Measurements from ENCODE around the gene SMAD3.

SMAD3 gene

GRCh38 chr15:67168694-67169093 is 103.3 kb downstream of the SMAD3 start:
- Histone ChIP-seq H4K20me1 (ENCODE audit: insufficient read depth, low read length) (no peaks in the 10 kb centered on the region), H3K36me3 (ENCODE audit: insufficient read depth, low read length) (no peaks in the 10 kb centered on the region), H2AFZ (ENCODE audit: low read depth, low read length) (no peak overlapping the region), H3K9ac (ENCODE audit: low read depth, low read length) (no peak overlapping the region), H3K27ac (ENCODE audit: low read length) (no peak overlapping the region), H3K9me3 (ENCODE audit: insufficient read depth, low read length, severe bottlenecking) (no peaks in the 10 kb centered on the region), H3K4me2 (ENCODE audit: insufficient read depth, low read length) (no peak overlapping the region), H3K4me3 (ENCODE audit: low read depth in 1 of 2, low read length in 2 of 2) (no peak overlapping the region), H3K4me1 (ENCODE audit: insufficient read depth, low read length) (no peaks in the 10 kb centered on the region), H3K79me2 (ENCODE audit: insufficient read depth, low read length) (no peaks in the 10 kb centered on the region), H3K27me3 (ENCODE audit: insufficient read depth, low read length, poor library complexity) (peaks cover 3% of the 10 kb centered on the region)
- DNase-seq = no peak
- TF ChIP-seq CTCF (IDR thresholded peaks at IDR 0.05; ENCODE audit: borderline replicate concordance, extremely low read depth, low read length, poor library complexity, severe bottlenecking) (no peak), EZH2 (IDR thresholded peaks at IDR 0.05; ENCODE audit: borderline replicate concordance, low read depth, low read length, severe bottlenecking) (no peak)
- ATAC-seq (ENCODE audit: insufficient read depth, low read depth) = no peak

- Histone ChIP-seq H3K79me2 (ENCODE audit: insufficient read depth, low read length) (no peaks in the 10 kb centered on the region), H3K9me3 (ENCODE audit: insufficient read depth, low read length, severe bottlenecking) (no peaks in the 10 kb centered on the region), H3K36me3 (ENCODE audit: insufficient read depth, low read length) (no peaks in the 10 kb centered on the region), H2AFZ (ENCODE audit: low read depth, low read length) (no peak overlapping the region), H3K4me3 (ENCODE audit: low read depth in 1 of 2, low read length in 2 of 2) (no peak overlapping the region), H3K4me2 (ENCODE audit: insufficient read depth, low read length) (no peak overlapping the region), H4K20me1 (ENCODE audit: insufficient read depth, low read length) (no peaks in the 10 kb centered on the region), H3K9ac (ENCODE audit: low read depth, low read length) (no peak overlapping the region), H3K27ac (ENCODE audit: low read length) (no peak overlapping the region), H3K4me1 (ENCODE audit: insufficient read depth, low read length) (no peaks in the 10 kb centered on the region), H3K27me3 (ENCODE audit: insufficient read depth, low read length, poor library complexity) (peaks cover 3% of the 10 kb centered on the region)
- TF ChIP-seq EZH2 (IDR thresholded peaks at IDR 0.05; ENCODE audit: borderline replicate concordance, low read depth, low read length, severe bottlenecking) (no peak), CTCF (IDR thresholded peaks at IDR 0.05; ENCODE audit: borderline replicate concordance, extremely low read depth, low read length, poor library complexity, severe bottlenecking) (no peak)
- DNase-seq (no peak), ATAC-seq (ENCODE audit: insufficient read depth, low read depth) (no peak)
Observed at GRCh38 chr15:67170143-67170925, 104.9 kb downstream of the SMAD3 start.

GRCh38 chr15:67171471-67171870 is 106.1 kb downstream of the SMAD3 start:
- Histone ChIP-seq H3K4me1 (ENCODE audit: insufficient read depth, low read length) (no peaks in the 10 kb centered on the region), H3K79me2 (ENCODE audit: insufficient read depth, low read length) (no peaks in the 10 kb centered on the region), H4K20me1 (ENCODE audit: insufficient read depth, low read length) (no peaks in the 10 kb centered on the region), H3K4me3 (ENCODE audit: low read depth in 1 of 2, low read length in 2 of 2) (no peak overlapping the region), H3K27me3 (ENCODE audit: insufficient read depth, low read length, poor library complexity) (peaks cover 9% of the 10 kb centered on the region), H3K9me3 (ENCODE audit: insufficient read depth, low read length, severe bottlenecking) (no peaks in the 10 kb centered on the region), H3K4me2 (ENCODE audit: insufficient read depth, low read length) (no peak overlapping the region), H3K36me3 (ENCODE audit: insufficient read depth, low read length) (no peaks in the 10 kb centered on the region), H3K9ac (ENCODE audit: low read depth, low read length) (no peak overlapping the region), H3K27ac (ENCODE audit: low read length) (no peak overlapping the region), H2AFZ (ENCODE audit: low read depth, low read length) (no peak overlapping the region)
- no peak for TF ChIP-seq CTCF (IDR thresholded peaks at IDR 0.05; ENCODE audit: borderline replicate concordance, extremely low read depth, low read length, poor library complexity, severe bottlenecking)
- TF ChIP-seq EZH2 (IDR thresholded peaks at IDR 0.05; ENCODE audit: borderline replicate concordance, low read depth, low read length, severe bottlenecking) = no peak
- DNase-seq = no peak
- ATAC-seq (ENCODE audit: insufficient read depth, low read depth) = no peak
